ENCODE results near the gene KMT2B.

Gene KMT2B

GRCh38 chr19:35704218-35704617, 13.6 kb upstream of the KMT2B start, which contains the start of gene ZBTB32:
Gene ZBTB32, plus strand, starts transcription at chr19:35704558. Its CDS starts 10,069 bp downstream, at chr19:35714627.
- H3K4me2 ChIP-seq (ENCODE audit: low read depth, low read length, poor library complexity, severe bottlenecking): no peak within 1 kb of the TSS
- H3K9me2 ChIP-seq (replicated peaks; ENCODE audit: low read depth, low read length): no peaks in the 10 kb centered on the region
- H3K79me2 ChIP-seq (ENCODE audit: insufficient read depth, low read length): no peaks in the 10 kb centered on the region
- TF ChIP-seq, protein P1, sequence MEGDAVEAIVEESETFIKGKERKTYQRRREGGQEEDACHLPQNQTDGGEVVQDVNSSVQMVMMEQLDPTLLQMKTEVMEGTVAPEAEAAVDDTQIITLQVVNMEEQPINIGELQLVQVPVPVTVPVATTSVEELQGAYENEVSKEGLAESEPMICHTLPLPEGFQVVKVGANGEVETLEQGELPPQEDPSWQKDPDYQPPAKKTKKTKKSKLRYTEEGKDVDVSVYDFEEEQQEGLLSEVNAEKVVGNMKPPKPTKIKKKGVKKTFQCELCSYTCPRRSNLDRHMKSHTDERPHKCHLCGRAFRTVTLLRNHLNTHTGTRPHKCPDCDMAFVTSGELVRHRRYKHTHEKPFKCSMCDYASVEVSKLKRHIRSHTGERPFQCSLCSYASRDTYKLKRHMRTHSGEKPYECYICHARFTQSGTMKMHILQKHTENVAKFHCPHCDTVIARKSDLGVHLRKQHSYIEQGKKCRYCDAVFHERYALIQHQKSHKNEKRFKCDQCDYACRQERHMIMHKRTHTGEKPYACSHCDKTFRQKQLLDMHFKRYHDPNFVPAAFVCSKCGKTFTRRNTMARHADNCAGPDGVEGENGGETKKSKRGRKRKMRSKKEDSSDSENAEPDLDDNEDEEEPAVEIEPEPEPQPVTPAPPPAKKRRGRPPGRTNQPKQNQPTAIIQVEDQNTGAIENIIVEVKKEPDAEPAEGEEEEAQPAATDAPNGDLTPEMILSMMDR (conservative IDR thresholded peaks at IDR 0.05; ENCODE audit: low read length): no peak
- TF ChIP-seq EZH2phosphoT487 (IDR thresholded peaks at IDR 0.05; ENCODE audit: borderline replicate concordance): no peak
- H2AFZ ChIP-seq (ENCODE audit: low read length): no peak within 1 kb of the TSS
- H3K9ac ChIP-seq (ENCODE audit: low read depth, low read length, poor library complexity, severe bottlenecking): no peak within 1 kb of the TSS
- no peaks in the 10 kb centered on the region for H4K20me1 ChIP-seq (ENCODE audit: insufficient read depth, low read length, poor library complexity, severe bottlenecking)
- no peaks in the 10 kb centered on the region for H3K27me3 ChIP-seq (ENCODE audit: insufficient read depth, low read length, poor library complexity, severe bottlenecking)
- H3K36me3 ChIP-seq (ENCODE audit: insufficient read depth, low read length): no peaks in the 10 kb centered on the region
- H3F3A ChIP-seq (ENCODE audit: low read depth): no peaks in the 10 kb centered on the region
- H3K4me1 ChIP-seq (ENCODE audit: insufficient read depth, low read length, poor library complexity, severe bottlenecking): peaks cover 6% of the 10 kb centered on the region
- H3K9me3 ChIP-seq (ENCODE audit: insufficient read depth, low read depth, low read length): no peaks in the 10 kb centered on the region
- no peak within 1 kb of the TSS for H3K4me3 ChIP-seq (ENCODE audit: low read length, poor library complexity, severe bottlenecking)

GRCh38 chr19:35708391-35708790, 9.4 kb upstream of the KMT2B start:
- TF ChIP-seq, protein P1 (conservative IDR thresholded peaks at IDR 0.05; ENCODE audit: low read length): no peak
- no peak for TF ChIP-seq EZH2phosphoT487 (IDR thresholded peaks at IDR 0.05; ENCODE audit: borderline replicate concordance)
- H3K36me3 ChIP-seq (ENCODE audit: insufficient read depth, low read length): no peaks in the 10 kb centered on the region
- no peak overlapping the region for H2AFZ ChIP-seq (ENCODE audit: low read length)

GRCh38 chr19:35710784-35711723, 6.7 kb upstream of the KMT2B start:
- H3K4me2 ChIP-seq (ENCODE audit: low read depth, low read length, poor library complexity, severe bottlenecking): no peak overlapping the region
- H3K9ac ChIP-seq (ENCODE audit: low read depth, low read length, poor library complexity, severe bottlenecking): no peak overlapping the region
- no peaks in the 10 kb centered on the region for H3K9me3 ChIP-seq (ENCODE audit: insufficient read depth, low read depth, low read length)
- H2AFZ ChIP-seq (ENCODE audit: low read length): no peak overlapping the region
- peaks cover 8% of the 10 kb centered on the region for H3K79me2 ChIP-seq (ENCODE audit: insufficient read depth, low read length)
- H3K4me1 ChIP-seq (ENCODE audit: insufficient read depth, low read length, poor library complexity, severe bottlenecking): peaks cover 10% of the 10 kb centered on the region
- no peaks in the 10 kb centered on the region for H4K20me1 ChIP-seq (ENCODE audit: insufficient read depth, low read length, poor library complexity, severe bottlenecking)
- no peak for TF ChIP-seq EZH2phosphoT487 (IDR thresholded peaks at IDR 0.05; ENCODE audit: borderline replicate concordance)
- TF ChIP-seq, protein P1 (conservative IDR thresholded peaks at IDR 0.05; ENCODE audit: low read length): no peak
- H3F3A ChIP-seq (ENCODE audit: low read depth): no peaks in the 10 kb centered on the region
- no peaks in the 10 kb centered on the region for H3K9me2 ChIP-seq (replicated peaks; ENCODE audit: low read depth, low read length)
- H3K4me3 ChIP-seq (ENCODE audit: low read length, poor library complexity, severe bottlenecking): no peak overlapping the region
- H3K36me3 ChIP-seq (ENCODE audit: insufficient read depth, low read length): no peaks in the 10 kb centered on the region
- no peaks in the 10 kb centered on the region for H3K27me3 ChIP-seq (ENCODE audit: insufficient read depth, low read length, poor library complexity, severe bottlenecking)

More at GRCh38 chr19:35708391-35708790, 9.4 kb upstream of the KMT2B start:
- Histone ChIP-seq H3K9me2 (replicated peaks; ENCODE audit: low read depth, low read length) (no peaks in the 10 kb centered on the region), H3K27me3 (ENCODE audit: insufficient read depth, low read length, poor library complexity, severe bottlenecking) (no peaks in the 10 kb centered on the region), H3F3A (ENCODE audit: low read depth) (no peaks in the 10 kb centered on the region), H3K4me3 (ENCODE audit: low read length, poor library complexity, severe bottlenecking) (no peak overlapping the region), H3K9me3 (ENCODE audit: insufficient read depth, low read depth, low read length) (no peaks in the 10 kb centered on the region), H3K4me2 (ENCODE audit: low read depth, low read length, poor library complexity, severe bottlenecking) (no peak overlapping the region), H3K79me2 (ENCODE audit: insufficient read depth, low read length) (no peaks in the 10 kb centered on the region), H3K9ac (ENCODE audit: low read depth, low read length, poor library complexity, severe bottlenecking) (no peak overlapping the region), H4K20me1 (ENCODE audit: insufficient read depth, low read length, poor library complexity, severe bottlenecking) (no peaks in the 10 kb centered on the region), H3K4me1 (ENCODE audit: insufficient read depth, low read length, poor library complexity, severe bottlenecking) (no peaks in the 10 kb centered on the region)

Data from Loucy (cell line).